Fibroblast of upper back skin (primary cell): ENCODE measurements around the gene SPATA9.
"Not testable (repeated sequence)": the region's sequence is repeated elsewhere in the genome, so short reads cannot be mapped to it uniquely, and the experiment has no call there.

ENCODE experiments used
- DNase-seq: peaks from one replicate; pipeline ENCODE4 v3.0.0-alpha.2; 2013

Gene SPATA9

DNA sequence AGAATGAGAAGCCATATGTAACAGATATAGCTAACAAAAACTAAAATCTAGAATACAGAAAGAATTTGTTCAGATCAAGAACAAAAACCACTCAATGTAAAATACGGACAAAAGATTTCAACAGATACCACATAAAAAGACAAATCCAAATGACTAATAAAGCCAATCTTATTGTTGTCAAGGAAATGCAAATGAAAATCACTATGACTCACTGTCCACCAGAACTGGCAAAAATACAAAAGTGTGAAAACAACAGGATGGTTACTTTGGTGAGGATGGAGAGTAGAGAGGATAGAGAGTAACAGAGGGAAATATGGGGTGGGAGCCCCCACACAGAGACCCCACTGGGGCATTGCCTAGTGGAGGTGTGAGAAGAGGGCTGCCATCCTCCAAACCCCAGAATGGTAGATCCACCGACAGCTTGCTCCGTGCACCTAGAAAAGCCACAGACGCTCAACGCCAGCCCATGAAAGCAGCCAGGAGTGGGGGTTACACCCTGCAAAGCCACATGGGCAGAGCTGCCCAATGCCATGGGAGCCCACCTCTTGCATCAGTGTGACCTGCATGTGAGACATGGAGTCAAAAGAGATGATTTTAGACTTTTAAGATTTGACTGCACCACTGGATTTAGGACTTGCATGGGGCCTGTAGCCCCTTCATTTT is 33.1 kb upstream of the SPATA9 start:
- DNase-seq: peak; percentile 88

- DNase-seq: no peak
These were observed 31.3 kb upstream of the SPATA9 start for GRCh38 chr5:95713960-95714710.

DNA sequence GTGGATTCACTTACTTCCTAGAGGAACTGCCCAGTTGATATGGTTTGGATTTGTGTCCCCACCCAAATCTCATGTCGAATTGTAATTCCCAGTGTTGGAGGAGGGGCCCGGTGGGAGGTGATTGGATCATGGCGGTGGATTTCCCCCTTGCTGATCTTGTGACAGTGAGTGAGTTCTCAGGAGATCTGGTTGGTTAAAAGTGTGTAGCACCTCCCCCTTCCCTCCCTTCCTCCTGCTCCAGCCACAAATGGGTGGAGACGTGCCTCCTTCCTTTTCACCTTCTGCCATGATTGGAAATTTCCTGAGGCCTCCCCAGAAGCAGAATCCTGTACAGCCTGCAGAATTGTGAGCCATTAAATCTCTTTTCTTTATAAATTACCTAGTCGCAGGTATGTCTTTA is 30.5 kb upstream of the SPATA9 start:
- DNase-seq: not testable (repeated sequence)

DNA sequence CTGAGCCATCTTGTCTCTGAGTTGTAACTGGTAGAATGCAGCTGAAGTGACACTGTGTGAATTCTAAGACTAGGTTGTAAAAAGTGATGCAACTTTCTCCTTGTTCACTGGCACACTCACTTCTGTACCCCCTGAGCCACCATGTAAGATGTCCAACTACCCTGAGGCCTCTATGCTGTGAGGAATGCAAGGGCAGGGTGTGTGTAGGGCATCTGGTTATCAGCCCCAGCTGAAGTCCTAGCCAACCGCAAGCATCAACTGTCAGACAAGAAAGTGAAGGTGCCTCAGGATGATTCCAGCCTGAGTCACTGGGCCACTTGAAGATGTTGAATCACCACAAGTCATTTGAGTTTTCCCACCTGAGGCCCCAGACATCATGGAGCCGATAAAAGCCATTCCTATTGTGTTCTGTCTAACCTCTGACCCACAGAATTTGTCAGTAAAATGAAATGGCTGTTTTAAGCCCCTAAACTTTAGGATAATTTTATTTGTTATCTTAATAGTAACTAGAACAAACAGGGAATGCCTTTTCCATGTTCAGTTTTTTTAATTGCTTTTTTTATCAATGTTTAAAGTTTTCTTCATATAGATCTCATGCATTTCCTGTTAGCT is 29.7 kb upstream of the SPATA9 start:
- DNase-seq: peak; percentile 85

- no peak for DNase-seq
These were observed 28.9 kb upstream of the SPATA9 start for GRCh38 chr5:95711501-95712346.

DNA sequence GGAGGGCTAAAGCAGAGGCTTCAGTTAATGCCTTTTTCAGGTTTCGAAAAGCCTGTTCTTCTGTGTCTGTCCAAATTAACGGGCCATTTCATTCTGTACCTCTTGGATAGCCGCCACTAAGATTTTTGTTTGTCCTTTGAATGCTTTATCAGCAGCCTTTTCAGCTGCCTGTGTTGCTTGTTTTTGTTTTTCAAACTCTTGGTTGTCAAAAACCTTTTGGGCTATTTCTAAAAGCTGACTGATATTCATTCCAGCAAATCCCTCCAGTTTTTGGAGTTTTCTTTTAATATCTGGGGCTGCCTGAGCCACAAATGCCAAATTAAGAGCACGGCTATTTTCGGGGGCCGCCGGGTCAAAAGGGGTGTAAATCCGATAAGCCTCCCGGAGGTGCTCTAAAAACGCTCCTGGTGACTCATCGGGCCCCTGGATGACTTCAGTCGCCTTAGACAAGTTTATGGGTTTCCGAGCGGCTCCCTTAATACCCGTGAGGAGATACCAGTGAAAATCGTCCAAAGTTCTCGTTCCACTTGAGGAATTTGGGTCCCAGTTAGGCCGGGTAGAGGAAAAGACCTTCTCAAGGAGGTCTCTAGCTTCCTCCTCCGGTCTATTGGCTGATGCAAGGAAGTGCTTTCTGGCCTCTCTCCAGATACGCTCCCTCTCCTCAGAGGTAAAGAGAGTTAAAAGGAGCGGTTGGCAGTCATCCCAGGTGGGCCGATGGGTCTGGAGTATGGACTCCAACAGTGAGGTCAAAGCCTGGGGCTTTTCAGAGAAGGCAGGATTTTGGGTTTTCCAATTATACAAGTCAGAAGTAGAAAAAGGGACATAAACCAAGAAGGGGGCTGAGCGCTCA is 28.1 kb upstream of the SPATA9 start:
- DNase-seq: not testable (repeated sequence)

DNA sequence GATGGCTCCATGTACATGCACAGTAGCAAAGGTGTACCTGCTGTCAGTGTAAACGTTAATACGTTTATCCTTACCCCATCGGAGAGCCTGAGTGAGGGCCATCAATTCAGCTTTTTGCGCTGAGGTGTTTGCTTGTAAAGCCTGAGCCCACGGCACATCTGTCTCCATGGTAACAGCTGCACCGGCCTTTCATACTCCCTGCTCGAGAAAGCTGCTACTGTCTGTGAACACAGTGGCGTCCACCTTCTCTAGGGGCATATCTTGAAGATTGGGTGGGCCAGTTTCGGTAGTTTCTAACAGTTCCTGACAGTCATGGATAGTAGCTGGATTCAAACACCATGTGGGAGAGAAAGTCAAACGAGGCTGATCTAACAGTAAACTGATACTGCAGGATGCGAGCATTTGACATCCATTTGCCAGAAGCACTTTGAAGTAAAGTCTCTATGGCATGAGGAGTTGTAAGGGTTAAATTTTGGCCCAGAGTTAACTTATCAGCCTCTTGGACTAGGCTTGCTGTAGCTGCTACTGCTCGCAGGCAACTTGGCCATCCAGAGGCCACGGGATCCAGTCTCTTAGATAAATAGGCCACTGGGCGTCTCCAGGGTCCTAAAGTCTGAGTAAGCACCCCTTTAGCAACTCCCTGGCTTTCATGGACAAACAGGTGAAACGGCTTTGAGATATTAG is 27.3 kb upstream of the SPATA9 start:
- no peak for DNase-seq

DNA sequence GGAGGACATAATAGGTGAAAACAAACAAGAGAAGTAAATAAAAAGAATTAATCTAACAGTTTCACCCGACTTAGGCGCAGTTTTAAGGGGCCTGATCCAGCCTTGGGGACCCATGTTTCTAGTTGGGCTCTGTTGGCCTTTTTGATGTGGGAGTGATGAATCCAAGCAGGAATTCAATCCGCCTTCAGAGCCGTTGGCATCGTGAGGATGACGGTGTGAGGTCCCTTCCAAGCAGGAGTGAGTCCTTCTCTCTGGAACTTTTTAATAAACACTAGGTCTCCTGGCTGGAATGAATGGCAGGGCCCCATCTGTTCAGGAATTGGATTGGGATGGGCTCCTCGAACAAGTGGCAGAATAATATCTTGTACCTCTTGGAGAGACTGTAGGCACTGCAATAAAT is 26.1 kb upstream of the SPATA9 start:
- no peak for DNase-seq

DNA sequence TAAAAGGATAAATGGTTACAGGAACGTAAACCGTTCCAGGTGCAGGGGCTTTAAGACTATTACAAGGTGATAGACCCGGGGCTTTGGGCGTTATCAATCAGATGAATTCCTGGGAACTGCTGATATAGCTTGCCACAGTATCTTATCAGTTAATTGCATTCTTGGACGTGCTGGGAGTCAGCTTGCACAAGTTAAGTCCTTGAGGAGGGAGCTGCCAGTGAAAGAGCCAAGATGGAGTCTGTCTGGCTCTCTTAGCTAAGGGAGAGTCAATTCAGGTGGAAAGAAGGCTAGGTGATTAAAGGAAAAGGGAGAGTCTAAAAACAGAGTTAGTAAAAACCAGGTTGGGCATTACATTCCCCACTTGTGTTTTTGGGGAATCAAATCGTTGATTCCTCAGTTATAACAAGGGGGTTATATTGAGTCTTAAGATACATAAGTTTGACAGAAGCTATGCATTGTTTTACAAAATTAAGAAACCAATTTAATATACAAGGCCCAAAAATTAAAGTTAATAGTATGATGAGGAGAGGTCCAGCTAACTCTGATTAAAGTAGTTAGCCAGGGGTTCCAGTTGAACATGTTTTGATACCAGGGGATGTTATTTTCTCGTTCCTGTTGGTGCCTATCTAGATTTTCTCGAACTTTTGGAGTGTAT is 24.9 kb upstream of the SPATA9 start:
- not testable (repeated sequence) for DNase-seq

DNA sequence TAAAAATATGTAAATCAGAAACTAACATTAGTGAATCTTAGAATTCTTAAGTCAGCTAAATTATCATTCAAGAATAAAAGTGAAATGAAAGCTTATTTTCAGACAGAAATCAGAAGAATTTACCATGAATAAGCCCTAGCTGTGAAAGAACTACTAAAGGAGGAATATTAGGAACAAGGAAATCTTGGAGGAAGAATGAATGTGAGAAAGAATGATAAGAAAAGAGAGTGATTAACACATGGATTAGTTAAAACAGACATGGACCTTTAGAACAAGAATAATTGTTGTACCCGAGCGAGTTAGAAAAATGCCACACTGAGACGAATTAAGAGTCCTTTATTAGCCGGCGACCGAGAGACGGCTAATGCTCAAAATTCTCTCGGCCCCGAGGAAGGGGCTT is 24.3 kb upstream of the SPATA9 start:
- DNase-seq: no peak

GRCh38 chr5:95706196-95706595 is 23.4 kb upstream of the SPATA9 start:
- not testable (repeated sequence) for DNase-seq

DNA sequence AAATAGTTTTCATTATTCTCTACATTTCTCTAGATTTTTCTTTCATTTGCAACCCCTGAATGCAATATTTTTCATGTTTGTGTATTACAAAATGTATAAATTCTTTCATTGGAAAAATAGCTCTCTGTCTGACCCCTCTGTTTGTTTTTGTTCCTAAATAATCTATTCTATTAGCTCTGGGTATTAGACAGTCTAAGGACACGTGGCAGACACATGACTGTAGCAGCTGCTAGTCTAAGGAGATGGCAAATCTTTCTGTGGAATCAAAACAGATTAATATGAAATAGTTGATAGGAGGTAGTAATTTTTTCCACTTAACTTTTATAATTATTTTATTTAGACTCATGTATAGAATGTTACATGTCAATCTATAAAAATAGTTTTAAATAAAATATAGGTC is 21.4 kb upstream of the SPATA9 start:
- DNase-seq: no peak

DNA sequence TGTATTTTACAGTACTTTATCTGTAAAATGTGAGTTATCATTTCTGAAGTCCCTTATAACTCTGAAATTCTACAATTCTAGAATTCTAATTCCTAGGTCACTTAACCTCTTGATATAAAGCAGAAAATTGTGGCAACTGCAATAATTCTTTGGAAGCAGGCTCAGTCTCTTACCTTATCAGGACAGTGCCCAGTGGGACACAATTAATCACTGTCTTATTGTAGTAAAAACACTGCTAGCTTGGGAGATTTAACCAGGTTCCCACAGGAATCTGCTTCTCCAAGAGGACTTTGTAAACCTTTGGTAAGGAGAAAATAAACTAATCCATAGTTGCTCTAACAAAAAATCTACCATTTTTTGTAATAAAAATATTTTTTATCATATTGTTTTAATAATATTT is 18.3 kb upstream of the SPATA9 start:
- no peak for DNase-seq

DNA sequence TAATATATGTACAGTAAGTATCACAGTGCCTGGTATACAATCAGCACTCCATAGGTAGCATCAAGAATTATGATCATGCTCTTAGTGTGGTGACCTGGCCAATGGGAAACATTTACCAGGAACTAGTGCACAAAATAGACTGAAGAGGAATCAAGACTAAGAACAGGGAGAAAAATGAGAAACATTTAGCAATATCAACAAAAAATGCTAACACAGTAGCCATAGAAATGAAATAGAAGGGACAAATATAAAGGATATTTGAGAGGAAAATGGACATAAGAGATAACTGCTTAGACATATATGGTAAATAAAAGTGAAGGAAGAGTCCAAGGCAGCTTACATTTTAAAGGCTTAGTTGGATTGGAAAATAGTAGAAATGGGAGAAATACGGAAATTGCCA is 16.5 kb upstream of the SPATA9 start:
- DNase-seq: no peak

DNA sequence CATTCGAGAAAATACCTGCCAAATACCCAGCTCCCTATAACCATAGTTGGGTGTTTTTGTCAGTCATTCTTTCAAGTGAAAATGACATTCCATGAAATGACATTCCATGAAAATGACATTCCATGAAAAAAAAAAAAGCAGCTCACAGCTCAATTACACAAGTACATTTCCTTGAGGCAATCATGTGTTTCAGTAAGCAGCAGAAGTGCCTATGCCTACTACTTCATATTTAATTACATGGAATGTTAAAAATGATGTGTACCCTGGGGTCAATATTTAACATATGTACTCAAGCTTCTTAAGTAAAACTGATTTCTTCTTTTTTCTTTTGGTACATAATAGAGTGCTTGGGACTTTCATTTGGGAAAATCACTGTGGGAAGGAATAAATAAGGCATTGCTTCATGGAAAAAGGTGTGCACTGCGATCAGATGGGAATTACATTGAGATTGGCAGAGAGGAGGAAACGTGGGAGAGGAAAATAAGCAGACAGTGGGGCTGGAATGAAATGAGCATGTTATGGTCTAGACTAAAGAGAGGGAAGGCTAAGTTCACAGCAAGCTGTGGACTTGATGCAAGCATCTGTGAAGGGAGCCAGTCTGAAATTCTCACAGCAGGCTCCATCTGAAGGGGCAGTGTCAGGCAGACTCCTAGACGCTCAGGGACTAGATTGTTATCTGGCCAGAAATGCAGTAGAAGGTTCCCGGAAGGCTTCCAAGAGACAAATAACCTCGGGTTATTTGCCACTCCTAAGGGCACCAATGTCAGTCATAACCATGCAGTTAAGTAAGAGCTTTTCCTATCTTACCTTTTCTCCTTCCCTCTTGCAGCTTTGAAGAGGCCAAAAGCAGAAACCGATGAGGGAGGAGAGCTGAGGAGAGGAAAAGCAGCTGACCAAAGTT is 15.2 kb upstream of the SPATA9 start:
- DNase-seq: no peak

- no peak for DNase-seq
These were observed 7.5 kb upstream of the SPATA9 start for GRCh38 chr5:95690333-95690732.

- no peak for DNase-seq
These were observed 6.9 kb upstream of the SPATA9 start for GRCh38 chr5:95689680-95690079.

- peak; percentile 50 for DNase-seq
These were observed 3.9 kb upstream of the SPATA9 start for GRCh38 chr5:95686651-95687050.

GRCh38 chr5:95684361-95684760 is 1.6 kb upstream of the SPATA9 start:
- DNase-seq: no peak

DNA sequence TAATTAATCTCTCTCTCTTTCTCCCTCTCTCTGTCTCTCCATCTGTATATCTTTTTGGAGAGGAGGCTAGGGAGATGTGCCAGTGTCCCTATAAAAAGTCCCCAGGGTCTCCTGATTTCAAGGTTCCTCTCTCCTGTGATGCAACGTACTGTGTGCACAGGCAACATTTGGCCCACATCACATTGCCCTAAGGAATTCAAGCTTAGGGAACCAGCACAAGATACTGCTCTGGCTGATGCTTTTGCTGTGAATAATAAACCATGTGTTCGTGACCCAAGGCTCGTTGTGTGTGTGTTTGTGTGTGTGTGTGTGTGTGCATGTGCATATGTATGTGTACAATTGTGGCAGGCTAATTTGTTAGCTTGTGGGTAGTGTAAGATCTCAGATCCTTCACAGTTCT is 9.7 kb downstream of the SPATA9 start:
- DNase-seq: peak; percentile 62
